Activated naive CD8-positive, alpha-beta T cell treated with anti-CD3 and anti-CD28 coated beads, Interleukin-2, amount 10 ng/mL, durations not matched to agents 7 days and 5 days (primary cell): ENCODE measurements around the gene BBS10. TPM values are rescaled to one million over a fixed set of nuclear protein-coding genes. Genes with fewer than 3 reads are reported as not detected.
"Not testable (repeated sequence)": the region's sequence is repeated elsewhere in the genome, so short reads cannot be mapped to it uniquely, and the experiment has no call there.

Source experiments
- ATAC-seq: fragments of 150-1000 bp; cut with Tn5 transposase; one replicate; pipeline ENCODE4 v1.10.0; 2021; ENCODE audit warnings: low read depth, moderate library complexity
- POLR2A ChIA-PET: fragments of 350-600 bp; sonication (Branson Sonifier 250); formaldehyde crosslinking; loops from one replicate; lab custom pipeline; 2021; ENCODE audit warnings: antibody characterized with exemption; lab: Charles Lee
- DNase-seq: peaks from one replicate; pipeline ENCODE4 v3.0.0; 2021
- H3K27ac Mint-ChIP-seq: one replicate; pipeline ENCODE4 v1.8.0; 2022; ENCODE audit warnings: mild to moderate bottlenecking, mixed read lengths
- H3K27me3 Mint-ChIP-seq: one replicate; pipeline ENCODE4 v1.8.0; 2022; ENCODE audit warnings: mild to moderate bottlenecking, moderate library complexity, mixed read lengths
- H3K36me3 Mint-ChIP-seq: one replicate; pipeline ENCODE4 v1.8.0; 2021; ENCODE audit warnings: mild to moderate bottlenecking, mixed read lengths
- H3K4me1 Mint-ChIP-seq: one replicate; pipeline ENCODE4 v1.8.0; 2021; ENCODE audit warnings: mixed read lengths
- H3K4me3 Mint-ChIP-seq: one replicate; pipeline ENCODE4 v1.8.0; 2022; ENCODE audit warnings: mild to moderate bottlenecking, moderate library complexity, mixed read lengths
- H3K9me3 Mint-ChIP-seq: one replicate; pipeline ENCODE4 v1.8.0; 2021; ENCODE audit warnings: mixed read lengths
- total RNA-seq, 2 experiments: library from RNA; stranded (reverse); gene quantifications; one replicate each; pipeline ENCODE4 v1.2.3, GENCODE V29; 2021

Gene BBS10
- 1 to 10 TPM; 5.8 to 7.1 TPM for total RNA-seq

GRCh38 chr12:76348079-76348901 is at the start of gene BBS10:
Gene BBS10 (minus strand): TSS chr12:76348415. CDS start chr12:76348358, 57 bp downstream.
- H3K27ac Mint-ChIP-seq: peak within 1 kb of the TSS; percentile 87
- peaks cover 14% of the 10 kb centered on the region for H3K4me1 Mint-ChIP-seq
- peak; percentile 81 for DNase-seq
- peak within 1 kb of the TSS; percentile 93 for H3K4me3 Mint-ChIP-seq
- POLR2A ChIA-PET: interaction anchor here (0.7 to 2.5 kb wide), 4 partner anchors 9 to 264 kb away, joined by 3 to 14 read pairs (median 8); partner anchors contain the start of genes NAP1L1 and OSBPL8
- no peaks in the 10 kb centered on the region for H3K27me3 Mint-ChIP-seq
- ATAC-seq: peak; percentile 95
- H3K9me3 Mint-ChIP-seq: no peaks in the 10 kb centered on the region
- H3K36me3 Mint-ChIP-seq: peaks cover 1% of the 10 kb centered on the region

GRCh38 chr12:76391461-76391860 is 43.2 kb upstream of the BBS10 start:
- peaks cover 6% of the 10 kb centered on the region for H3K4me1 Mint-ChIP-seq
- no peak overlapping the region for H3K4me3 Mint-ChIP-seq
- no peak overlapping the region for H3K27ac Mint-ChIP-seq
- peaks cover 16% of the 10 kb centered on the region for H3K36me3 Mint-ChIP-seq
- POLR2A ChIA-PET: no interaction called here
- H3K9me3 Mint-ChIP-seq: no peaks in the 10 kb centered on the region
- DNase-seq: no peak
- ATAC-seq: no peak
- H3K27me3 Mint-ChIP-seq: no peaks in the 10 kb centered on the region

- Mint-ChIP-seq H3K27me3 (no peaks in the 10 kb centered on the region), H3K36me3 (peaks cover 24% of the 10 kb centered on the region), H3K9me3 (no peaks in the 10 kb centered on the region), H3K4me3 (no peak overlapping the region), H3K27ac (no peak overlapping the region), H3K4me1 (peaks cover 6% of the 10 kb centered on the region)
- ATAC-seq (no peak), DNase-seq (no peak)
- POLR2A ChIA-PET: no interaction called here
Measured at GRCh38 chr12:76387614-76388013, 39.4 kb upstream of the BBS10 start.

GRCh38 chr12:76384560-76384959 is 36.3 kb upstream of the BBS10 start:
- H3K4me1 Mint-ChIP-seq: no peaks in the 10 kb centered on the region
- ATAC-seq: no peak
- no peaks in the 10 kb centered on the region for H3K27me3 Mint-ChIP-seq
- POLR2A ChIA-PET: no interaction called here
- no peak overlapping the region for H3K4me3 Mint-ChIP-seq
- no peak overlapping the region for H3K27ac Mint-ChIP-seq
- no peaks in the 10 kb centered on the region for H3K9me3 Mint-ChIP-seq
- peaks cover 21% of the 10 kb centered on the region for H3K36me3 Mint-ChIP-seq
- no peak for DNase-seq

GRCh38 chr12:76383988-76384387 is 35.8 kb upstream of the BBS10 start:
- no peak for ATAC-seq

GRCh38 chr12:76379261-76379660 is 31.0 kb upstream of the BBS10 start:
- H3K4me1 Mint-ChIP-seq: no peaks in the 10 kb centered on the region
- no peak for DNase-seq
- ATAC-seq: no peak
- H3K27ac Mint-ChIP-seq: no peak overlapping the region
- no peak overlapping the region for H3K4me3 Mint-ChIP-seq
- POLR2A ChIA-PET: no interaction called here
- H3K9me3 Mint-ChIP-seq: no peaks in the 10 kb centered on the region
- peaks cover 40% of the 10 kb centered on the region for H3K36me3 Mint-ChIP-seq
- H3K27me3 Mint-ChIP-seq: no peaks in the 10 kb centered on the region

More at GRCh38 chr12:76383988-76384387, 35.8 kb upstream of the BBS10 start:
- no peaks in the 10 kb centered on the region for H3K9me3 Mint-ChIP-seq
- H3K27ac Mint-ChIP-seq: no peak overlapping the region
- H3K36me3 Mint-ChIP-seq: peaks cover 21% of the 10 kb centered on the region
- DNase-seq: no peak
- H3K4me1 Mint-ChIP-seq: no peaks in the 10 kb centered on the region
- no peaks in the 10 kb centered on the region for H3K27me3 Mint-ChIP-seq
- POLR2A ChIA-PET: no interaction called here
- no peak overlapping the region for H3K4me3 Mint-ChIP-seq

- POLR2A ChIA-PET, H3K27ac Mint-ChIP-seq, H3K9me3 Mint-ChIP-seq, H3K4me1 Mint-ChIP-seq, H3K27me3 Mint-ChIP-seq, ATAC-seq, H3K4me3 Mint-ChIP-seq, DNase-seq: not testable (repeated sequence)
- peaks cover 38% of the 10 kb centered on the region for H3K36me3 Mint-ChIP-seq
Measured at GRCh38 chr12:76376876-76377275, 28.7 kb upstream of the BBS10 start.

GRCh38 chr12:76375939-76376338 is 27.7 kb upstream of the BBS10 start:
- Mint-ChIP-seq H3K27me3 (no peaks in the 10 kb centered on the region), H3K4me1 (no peaks in the 10 kb centered on the region), H3K36me3 (peaks cover 41% of the 10 kb centered on the region), H3K4me3 (no peak overlapping the region), H3K27ac (no peak overlapping the region), H3K9me3 (no peaks in the 10 kb centered on the region)
- POLR2A ChIA-PET: no interaction called here
- no peak for ATAC-seq
- DNase-seq: no peak

- no peaks in the 10 kb centered on the region for H3K27me3 Mint-ChIP-seq
- H3K4me1 Mint-ChIP-seq: no peaks in the 10 kb centered on the region
- H3K9me3 Mint-ChIP-seq: no peaks in the 10 kb centered on the region
- ATAC-seq (no peak), DNase-seq (no peak)
- H3K36me3 Mint-ChIP-seq: peaks cover 46% of the 10 kb centered on the region
- no peak overlapping the region for H3K4me3 Mint-ChIP-seq
- POLR2A ChIA-PET: no interaction called here
- H3K27ac Mint-ChIP-seq: no peak overlapping the region
Measured at GRCh38 chr12:76375470-76375869, 27.3 kb upstream of the BBS10 start.

- no peaks in the 10 kb centered on the region for H3K4me1 Mint-ChIP-seq
- no peak overlapping the region for H3K4me3 Mint-ChIP-seq
- no peak for ATAC-seq
- no peaks in the 10 kb centered on the region for H3K9me3 Mint-ChIP-seq
- no peak for DNase-seq
- no peaks in the 10 kb centered on the region for H3K27me3 Mint-ChIP-seq
- H3K27ac Mint-ChIP-seq: no peak overlapping the region
- POLR2A ChIA-PET: no interaction called here
- peaks cover 53% of the 10 kb centered on the region for H3K36me3 Mint-ChIP-seq
Measured at GRCh38 chr12:76374386-76375020, 26.3 kb upstream of the BBS10 start.

- DNase-seq (no peak), ATAC-seq (no peak)
- no peak overlapping the region for H3K27ac Mint-ChIP-seq
- peaks cover 11% of the 10 kb centered on the region for H3K9me3 Mint-ChIP-seq
- H3K27me3 Mint-ChIP-seq: no peaks in the 10 kb centered on the region
- H3K36me3 Mint-ChIP-seq: peaks cover 73% of the 10 kb centered on the region
- no peak overlapping the region for H3K4me3 Mint-ChIP-seq
- POLR2A ChIA-PET: no interaction called here
- no peaks in the 10 kb centered on the region for H3K4me1 Mint-ChIP-seq
Measured at GRCh38 chr12:76368230-76368629, 20.0 kb upstream of the BBS10 start.

- ATAC-seq (no peak), DNase-seq (no peak)
- H3K36me3 Mint-ChIP-seq: peaks cover 71% of the 10 kb centered on the region
- no peak overlapping the region for H3K27ac Mint-ChIP-seq
- peaks cover 11% of the 10 kb centered on the region for H3K9me3 Mint-ChIP-seq
- H3K4me3 Mint-ChIP-seq: no peak overlapping the region
- no peaks in the 10 kb centered on the region for H3K27me3 Mint-ChIP-seq
- POLR2A ChIA-PET: no interaction called here
- no peaks in the 10 kb centered on the region for H3K4me1 Mint-ChIP-seq
Measured at GRCh38 chr12:76366163-76366562, 17.9 kb upstream of the BBS10 start.

GRCh38 chr12:76364131-76364530 is 15.9 kb upstream of the BBS10 start:
- H3K27ac Mint-ChIP-seq, H3K4me1 Mint-ChIP-seq, POLR2A ChIA-PET, H3K27me3 Mint-ChIP-seq, DNase-seq, ATAC-seq, H3K4me3 Mint-ChIP-seq: not testable (repeated sequence)
- Mint-ChIP-seq H3K9me3 (peaks cover 11% of the 10 kb centered on the region), H3K36me3 (peaks cover 59% of the 10 kb centered on the region)

- Mint-ChIP-seq H3K9me3 (peaks cover 1% of the 10 kb centered on the region), H3K27me3 (no peaks in the 10 kb centered on the region), H3K4me3 (no peak overlapping the region), H3K4me1 (no peaks in the 10 kb centered on the region), H3K36me3 (peaks cover 44% of the 10 kb centered on the region), H3K27ac (no peak overlapping the region)
- ATAC-seq (no peak), DNase-seq (no peak)
- POLR2A ChIA-PET: no interaction called here
Measured at GRCh38 chr12:76360316-76360715, 12.1 kb upstream of the BBS10 start.
